ENCODE data around the gene MSH6. TPM values are rescaled to one million over a fixed set of nuclear protein-coding genes. Genes with fewer than 3 reads are reported as not detected.

The MSH6 gene
- total RNA-seq, 1 experiment from 2014 or later, result 275 TPM

GRCh38 chr2:47843407-47843806 is 60.5 kb downstream of the MSH6 start:
- CTCF ChIA-PET, result no interaction called here
- no peaks in the 10 kb centered on the region for H3K27me3 Mint-ChIP-seq (ENCODE audit: low read depth)
- H3K4me3 Mint-ChIP-seq, result no peak overlapping the region

GRCh38 chr2:47844162-47844561 is 61.2 kb downstream of the MSH6 start:
- DNase-seq (ENCODE audit: low spot score) (no peak), ATAC-seq (no peak)
- POLR2A ChIA-PET, result no interaction called here
- no peaks in the 10 kb centered on the region for H3K9me3 Mint-ChIP-seq
- no peak overlapping the region for H3K27ac Mint-ChIP-seq
- TF ChIP-seq CREB1 (CRISPR knock-in tag; IDR thresholded peaks at IDR 0.05), result no peak
- peaks cover 12% of the 10 kb centered on the region for H3K36me3 Mint-ChIP-seq
- CTCF ChIA-PET, result no interaction called here
- H3K4me1 Mint-ChIP-seq, result peaks cover 3% of the 10 kb centered on the region
- H3K27me3 Mint-ChIP-seq (ENCODE audit: low read depth), result no peaks in the 10 kb centered on the region
- H3K4me3 Mint-ChIP-seq, result no peak overlapping the region

More at GRCh38 chr2:47843407-47843806, 60.5 kb downstream of the MSH6 start:
- ATAC-seq (no peak), DNase-seq (ENCODE audit: low spot score) (no peak)
- H3K4me1 Mint-ChIP-seq, result peaks cover 3% of the 10 kb centered on the region
- no peaks in the 10 kb centered on the region for H3K9me3 Mint-ChIP-seq
- no peak overlapping the region for H3K27ac Mint-ChIP-seq
- TF ChIP-seq, protein P1, sequence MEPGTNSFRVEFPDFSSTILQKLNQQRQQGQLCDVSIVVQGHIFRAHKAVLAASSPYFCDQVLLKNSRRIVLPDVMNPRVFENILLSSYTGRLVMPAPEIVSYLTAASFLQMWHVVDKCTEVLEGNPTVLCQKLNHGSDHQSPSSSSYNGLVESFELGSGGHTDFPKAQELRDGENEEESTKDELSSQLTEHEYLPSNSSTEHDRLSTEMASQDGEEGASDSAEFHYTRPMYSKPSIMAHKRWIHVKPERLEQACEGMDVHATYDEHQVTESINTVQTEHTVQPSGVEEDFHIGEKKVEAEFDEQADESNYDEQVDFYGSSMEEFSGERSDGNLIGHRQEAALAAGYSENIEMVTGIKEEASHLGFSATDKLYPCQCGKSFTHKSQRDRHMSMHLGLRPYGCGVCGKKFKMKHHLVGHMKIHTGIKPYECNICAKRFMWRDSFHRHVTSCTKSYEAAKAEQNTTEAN (CRISPR knock-in tag; IDR thresholded peaks at IDR 0.05), result no peak
- TF ChIP-seq SMAD4 (CRISPR knock-in tag; IDR thresholded peaks at IDR 0.05), result no peak
- TF ChIP-seq ZNF423 (CRISPR knock-in tag; IDR thresholded peaks at IDR 0.05), result no peak
- TF ChIP-seq, protein P2, sequence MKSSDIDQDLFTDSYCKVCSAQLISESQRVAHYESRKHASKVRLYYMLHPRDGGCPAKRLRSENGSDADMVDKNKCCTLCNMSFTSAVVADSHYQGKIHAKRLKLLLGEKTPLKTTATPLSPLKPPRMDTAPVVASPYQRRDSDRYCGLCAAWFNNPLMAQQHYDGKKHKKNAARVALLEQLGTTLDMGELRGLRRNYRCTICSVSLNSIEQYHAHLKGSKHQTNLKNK (CRISPR knock-in tag; IDR thresholded peaks at IDR 0.05), result no peak
- TF ChIP-seq SOX15 (CRISPR knock-in tag; IDR thresholded peaks at IDR 0.05), result no peak
- no peak for TF ChIP-seq CREM (CRISPR knock-in tag; IDR thresholded peaks at IDR 0.05)
- TF ChIP-seq FOXJ3 (CRISPR knock-in tag; IDR thresholded peaks at IDR 0.05; ENCODE audit: borderline replicate concordance), result no peak
- TF ChIP-seq ATF2 (CRISPR knock-in tag; IDR thresholded peaks at IDR 0.05; ENCODE audit: borderline replicate concordance, low read depth), result no peak
- no peak for TF ChIP-seq ZSCAN18 (CRISPR knock-in tag; IDR thresholded peaks at IDR 0.05)
- TF ChIP-seq ZNF232 (CRISPR knock-in tag; IDR thresholded peaks at IDR 0.05), result no peak
- no peak for TF ChIP-seq MYBL2 (CRISPR knock-in tag; IDR thresholded peaks at IDR 0.05)
- TF ChIP-seq GABPB1 (CRISPR knock-in tag; IDR thresholded peaks at IDR 0.05), result no peak
- TF ChIP-seq, protein P3, sequence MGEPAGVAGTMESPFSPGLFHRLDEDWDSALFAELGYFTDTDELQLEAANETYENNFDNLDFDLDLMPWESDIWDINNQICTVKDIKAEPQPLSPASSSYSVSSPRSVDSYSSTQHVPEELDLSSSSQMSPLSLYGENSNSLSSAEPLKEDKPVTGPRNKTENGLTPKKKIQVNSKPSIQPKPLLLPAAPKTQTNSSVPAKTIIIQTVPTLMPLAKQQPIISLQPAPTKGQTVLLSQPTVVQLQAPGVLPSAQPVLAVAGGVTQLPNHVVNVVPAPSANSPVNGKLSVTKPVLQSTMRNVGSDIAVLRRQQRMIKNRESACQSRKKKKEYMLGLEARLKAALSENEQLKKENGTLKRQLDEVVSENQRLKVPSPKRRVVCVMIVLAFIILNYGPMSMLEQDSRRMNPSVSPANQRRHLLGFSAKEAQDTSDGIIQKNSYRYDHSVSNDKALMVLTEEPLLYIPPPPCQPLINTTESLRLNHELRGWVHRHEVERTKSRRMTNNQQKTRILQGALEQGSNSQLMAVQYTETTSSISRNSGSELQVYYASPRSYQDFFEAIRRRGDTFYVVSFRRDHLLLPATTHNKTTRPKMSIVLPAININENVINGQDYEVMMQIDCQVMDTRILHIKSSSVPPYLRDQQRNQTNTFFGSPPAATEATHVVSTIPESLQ (CRISPR knock-in tag; IDR thresholded peaks at IDR 0.05), result no peak
- TF ChIP-seq ZNF263 (CRISPR knock-in tag; IDR thresholded peaks at IDR 0.05; ENCODE audit: low read depth), result no peak
- TF ChIP-seq ESRRA (CRISPR knock-in tag; IDR thresholded peaks at IDR 0.05; ENCODE audit: borderline replicate concordance), result no peak
- peaks cover 19% of the 10 kb centered on the region for H3K36me3 Mint-ChIP-seq
- POLR2A ChIA-PET, result no interaction called here

DNA sequence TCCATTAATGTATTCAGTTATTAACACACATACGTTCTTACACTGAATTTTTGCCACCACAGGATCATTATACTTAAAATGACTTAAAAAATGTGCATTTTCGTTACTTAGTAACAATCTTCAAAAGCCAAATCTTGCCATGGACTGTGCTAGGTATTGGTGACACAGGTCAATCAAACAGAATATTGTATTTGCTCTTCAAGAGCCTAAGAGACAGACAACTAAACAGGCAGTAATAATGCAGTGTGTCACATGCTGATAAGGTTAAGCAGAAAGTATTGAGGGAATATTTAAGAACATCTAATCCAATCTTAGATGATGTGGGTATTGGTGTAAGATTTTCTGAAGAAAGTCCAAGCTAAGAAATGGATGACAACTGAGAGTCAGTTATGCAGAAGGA is 66.4 kb downstream of the MSH6 start:
- POLR2A ChIA-PET, result no interaction called here
- peaks cover 3% of the 10 kb centered on the region; the same call in 1 of the 2 replicates for H3K36me3 Mint-ChIP-seq
- H3K27ac Mint-ChIP-seq, result no peak overlapping the region; the same call in 1 of the 2 replicates
- CTCF ChIA-PET, result no interaction called here
- H3K9me3 Mint-ChIP-seq, result no peaks in the 10 kb centered on the region
- H3K4me1 Mint-ChIP-seq, result peaks cover 3% of the 10 kb centered on the region
- no peak overlapping the region for H3K4me3 Mint-ChIP-seq
- DNase-seq (ENCODE audit: low spot score) (no peak), ATAC-seq (no peak)
- no peaks in the 10 kb centered on the region for H3K27me3 Mint-ChIP-seq (ENCODE audit: low read depth)
- TF ChIP-seq ESRRA (CRISPR knock-in tag; IDR thresholded peaks at IDR 0.05; ENCODE audit: borderline replicate concordance), result no peak
- TF ChIP-seq, protein P4, sequence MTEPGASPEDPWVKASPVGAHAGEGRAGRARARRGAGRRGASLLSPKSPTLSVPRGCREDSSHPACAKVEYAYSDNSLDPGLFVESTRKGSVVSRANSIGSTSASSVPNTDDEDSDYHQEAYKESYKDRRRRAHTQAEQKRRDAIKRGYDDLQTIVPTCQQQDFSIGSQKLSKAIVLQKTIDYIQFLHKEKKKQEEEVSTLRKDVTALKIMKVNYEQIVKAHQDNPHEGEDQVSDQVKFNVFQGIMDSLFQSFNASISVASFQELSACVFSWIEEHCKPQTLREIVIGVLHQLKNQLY (CRISPR knock-in tag; IDR thresholded peaks at IDR 0.05), result no peak
- TF ChIP-seq NFATC4 (CRISPR knock-in tag; IDR thresholded peaks at IDR 0.05), result no peak
- no peak for TF ChIP-seq GABPB1 (CRISPR knock-in tag; IDR thresholded peaks at IDR 0.05)
- no peak for TF ChIP-seq CREB1 (CRISPR knock-in tag; IDR thresholded peaks at IDR 0.05)
- no peak for TF ChIP-seq NFE2L1 (CRISPR knock-in tag; IDR thresholded peaks at IDR 0.05)
- no peak for TF ChIP-seq NFYB (CRISPR knock-in tag; conservative IDR thresholded peaks at IDR 0.05; ENCODE audit: low read depth)
- no peak for TF ChIP-seq HMGA2 (CRISPR knock-in tag; IDR thresholded peaks at IDR 0.05)
- TF ChIP-seq SP1 (CRISPR knock-in tag; conservative IDR thresholded peaks at IDR 0.05), result no peak
- TF ChIP-seq, protein P3 (CRISPR knock-in tag; IDR thresholded peaks at IDR 0.05), result no peak
- no peak for TF ChIP-seq SOX15 (CRISPR knock-in tag; IDR thresholded peaks at IDR 0.05)
- no peak for TF ChIP-seq JUN (CRISPR knock-in tag; IDR thresholded peaks at IDR 0.05)
- no peak for TF ChIP-seq RELA (CRISPR knock-in tag; IDR thresholded peaks at IDR 0.05; ENCODE audit: borderline replicate concordance)
- no peak for TF ChIP-seq GTF2I (CRISPR knock-in tag; conservative IDR thresholded peaks at IDR 0.05)
- no peak for TF ChIP-seq ETV6 (CRISPR knock-in tag; IDR thresholded peaks at IDR 0.05)
